IPS-20b (cell line): ENCODE data around the gene SP100.

ENCODE experiments used
- H3K27ac ChIP-seq: one replicate; pipeline ENCODE4 v1.5.1; 2013; ENCODE audit warnings: low read length
- H3K27me3 ChIP-seq: 2 replicates; pipeline ENCODE4 v1.6.1; 2013; ENCODE audit warnings: mild to moderate bottlenecking, low read length, inconsistent platforms; ENCODE audit not compliant: insufficient read depth
- H3K36me3 ChIP-seq: 2 replicates; pipeline ENCODE4 v1.6.1; 2013; ENCODE audit warnings: low read depth, mild to moderate bottlenecking, inconsistent platforms, low read length, moderate library complexity; ENCODE audit not compliant: insufficient read depth
- H3K4me1 ChIP-seq: 2 replicates; pipeline ENCODE4 v1.6.1; 2013; ENCODE audit warnings: mild to moderate bottlenecking, control low read depth, inconsistent platforms, low read length, moderate library complexity; ENCODE audit not compliant: insufficient read depth
- H3K4me3 ChIP-seq: 2 replicates; pipeline ENCODE4 v1.5.1; 2013; ENCODE audit warnings: mild to moderate bottlenecking, low read length, inconsistent platforms
- H3K9ac ChIP-seq: 2 replicates; pipeline ENCODE4 v1.6.1; 2013; ENCODE audit warnings: low read depth, mild to moderate bottlenecking, inconsistent platforms, low read length, moderate library complexity
- H3K9me3 ChIP-seq: 2 replicates; pipeline ENCODE4 v1.6.1; 2013; ENCODE audit warnings: mild to moderate bottlenecking, low read depth, low read length, inconsistent platforms; ENCODE audit not compliant: insufficient read depth

Gene SP100

GRCh38 chr2:230570987-230571386, 155.0 kb downstream of the SP100 start:
- no peak overlapping the region for H3K27ac ChIP-seq
- H3K4me3 ChIP-seq, result no peak overlapping the region
- H3K27me3 ChIP-seq, result no peaks in the 10 kb centered on the region
- H3K36me3 ChIP-seq, result no peaks in the 10 kb centered on the region
- no peak overlapping the region for H3K9ac ChIP-seq
- peaks cover 17% of the 10 kb centered on the region for H3K9me3 ChIP-seq
- H3K4me1 ChIP-seq, result no peaks in the 10 kb centered on the region

DNA sequence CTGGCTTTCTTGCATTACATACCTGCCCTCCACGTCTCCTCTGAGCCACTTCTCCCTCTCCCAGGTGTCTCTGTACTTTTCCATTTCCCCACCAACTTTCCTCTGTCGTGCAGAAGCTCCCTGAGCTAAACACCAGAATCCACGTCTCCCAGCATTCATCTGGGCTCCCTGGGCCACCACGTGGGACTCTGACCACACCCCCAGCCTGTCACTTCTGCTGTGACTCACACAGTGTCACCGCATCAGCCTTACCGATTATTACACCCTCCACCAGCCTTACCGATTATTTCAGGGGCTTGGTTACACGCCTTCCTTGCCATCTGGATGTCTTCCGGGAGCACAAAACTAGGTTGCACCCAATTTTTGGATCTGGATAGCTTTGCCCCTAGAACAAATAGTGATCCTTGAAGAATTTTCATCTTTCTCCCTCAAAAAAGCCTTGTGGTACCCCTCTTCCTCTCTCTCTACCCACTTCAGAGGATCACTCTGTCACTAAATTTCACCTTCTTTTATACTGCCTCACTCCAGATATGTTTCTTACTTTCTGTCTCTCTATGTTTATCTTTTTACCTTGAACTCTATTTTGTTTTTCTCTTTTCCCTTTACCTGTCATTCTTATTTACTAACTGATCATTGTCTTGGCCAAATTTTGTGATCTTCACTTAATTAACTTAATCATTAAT, 159.8 kb downstream of the SP100 start:
- Histone ChIP-seq H3K36me3 (no peaks in the 10 kb centered on the region), H3K4me1 (no peaks in the 10 kb centered on the region), H3K27ac (no peak overlapping the region), H3K9ac (no peak overlapping the region), H3K4me3 (no peak overlapping the region), H3K9me3 (peaks cover 7% of the 10 kb centered on the region), H3K27me3 (no peaks in the 10 kb centered on the region)

DNA sequence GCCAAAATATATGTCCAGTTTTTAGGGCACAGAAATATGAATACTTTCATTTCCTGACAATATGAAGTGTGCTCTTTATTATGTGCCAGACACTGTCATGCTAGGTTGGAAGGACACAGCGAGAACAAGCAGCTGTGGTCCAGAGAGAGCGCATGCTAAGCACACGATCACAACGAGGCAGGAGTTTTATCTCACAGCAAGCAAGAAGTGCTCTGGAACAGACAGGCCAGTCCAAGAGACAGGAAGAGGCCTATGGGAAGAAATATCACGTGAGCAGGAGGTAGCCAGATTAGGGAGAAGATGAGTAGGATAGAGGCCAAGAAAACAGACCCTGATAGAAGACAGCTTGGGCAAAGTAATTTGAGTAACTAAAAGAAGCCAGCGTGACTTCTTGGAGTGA, 161.1 kb downstream of the SP100 start:
- Histone ChIP-seq H3K4me3 (no peak overlapping the region), H3K9me3 (no peaks in the 10 kb centered on the region), H3K36me3 (no peaks in the 10 kb centered on the region), H3K9ac (no peak overlapping the region), H3K27ac (no peak overlapping the region), H3K4me1 (no peaks in the 10 kb centered on the region), H3K27me3 (no peaks in the 10 kb centered on the region)

- Histone ChIP-seq H3K36me3 (no peaks in the 10 kb centered on the region), H3K4me1 (no peaks in the 10 kb centered on the region), H3K9me3 (no peaks in the 10 kb centered on the region), H3K27me3 (no peaks in the 10 kb centered on the region), H3K9ac (no peak overlapping the region), H3K27ac (no peak overlapping the region), H3K4me3 (no peak overlapping the region)
These were observed 162.1 kb downstream of the SP100 start for GRCh38 chr2:230578106-230578505.

GRCh38 chr2:230582851-230583283, 166.9 kb downstream of the SP100 start:
- Histone ChIP-seq H3K9ac (no peak overlapping the region), H3K4me1 (no peaks in the 10 kb centered on the region), H3K27me3 (no peaks in the 10 kb centered on the region), H3K27ac (no peak overlapping the region), H3K36me3 (no peaks in the 10 kb centered on the region), H3K9me3 (no peaks in the 10 kb centered on the region), H3K4me3 (no peak overlapping the region)

DNA sequence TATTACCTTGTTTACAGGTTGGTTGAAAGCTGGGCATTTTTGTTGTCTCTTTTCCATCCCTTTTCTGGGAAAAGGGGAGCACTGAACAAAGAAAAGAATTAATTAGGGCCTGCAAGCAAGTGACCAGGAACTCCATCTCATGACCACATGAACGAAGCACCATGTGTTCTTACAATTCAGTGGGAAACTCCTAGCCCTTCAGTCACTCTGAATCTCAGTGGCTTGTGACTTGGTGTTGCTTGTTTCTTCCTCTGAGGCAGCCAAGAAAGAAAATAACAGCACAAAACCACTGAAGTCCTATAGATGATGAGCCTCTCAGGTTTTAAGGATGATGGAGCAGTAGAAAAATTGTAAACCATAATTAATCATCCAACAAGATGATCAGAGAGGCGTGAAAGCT, 167.6 kb downstream of the SP100 start:
- Histone ChIP-seq H3K9ac (no peak overlapping the region), H3K9me3 (no peaks in the 10 kb centered on the region), H3K27me3 (no peaks in the 10 kb centered on the region), H3K36me3 (no peaks in the 10 kb centered on the region), H3K4me3 (no peak overlapping the region), H3K4me1 (no peaks in the 10 kb centered on the region), H3K27ac (no peak overlapping the region)

DNA sequence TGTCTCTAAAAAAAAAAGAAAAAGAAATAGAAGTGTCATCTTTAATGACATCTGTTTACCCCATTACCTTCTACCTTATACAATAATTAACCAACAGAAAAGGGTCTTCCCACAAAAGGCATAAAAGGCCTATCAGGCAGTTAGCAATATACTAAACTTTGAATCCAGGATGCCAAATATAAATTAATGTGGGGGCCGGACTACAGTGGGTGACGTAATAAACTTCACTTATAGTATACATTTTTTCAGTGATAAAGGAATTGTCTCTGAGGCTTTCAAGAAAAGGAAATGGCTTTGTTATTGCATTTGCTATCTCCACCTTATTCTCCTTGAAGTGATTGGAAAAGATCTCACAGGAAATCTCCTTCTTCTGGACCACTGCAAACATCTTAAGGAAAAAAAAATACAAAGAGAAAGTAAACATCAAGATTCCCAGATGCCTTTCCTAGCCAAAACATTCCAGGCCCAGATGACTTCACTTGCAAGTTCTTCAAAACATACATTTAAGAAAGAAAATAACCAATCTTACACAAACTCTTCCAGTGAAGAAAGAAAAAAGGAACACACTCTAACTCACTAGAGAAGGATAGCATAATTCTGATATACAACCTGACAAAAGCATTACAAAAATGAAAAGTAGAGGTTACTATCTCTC, 170.5 kb downstream of the SP100 start:
- no peaks in the 10 kb centered on the region for H3K4me1 ChIP-seq
- H3K36me3 ChIP-seq, result no peaks in the 10 kb centered on the region
- H3K9me3 ChIP-seq, result no peaks in the 10 kb centered on the region
- no peak overlapping the region for H3K27ac ChIP-seq
- no peak overlapping the region for H3K9ac ChIP-seq
- H3K4me3 ChIP-seq, result no peak overlapping the region
- no peaks in the 10 kb centered on the region for H3K27me3 ChIP-seq

DNA sequence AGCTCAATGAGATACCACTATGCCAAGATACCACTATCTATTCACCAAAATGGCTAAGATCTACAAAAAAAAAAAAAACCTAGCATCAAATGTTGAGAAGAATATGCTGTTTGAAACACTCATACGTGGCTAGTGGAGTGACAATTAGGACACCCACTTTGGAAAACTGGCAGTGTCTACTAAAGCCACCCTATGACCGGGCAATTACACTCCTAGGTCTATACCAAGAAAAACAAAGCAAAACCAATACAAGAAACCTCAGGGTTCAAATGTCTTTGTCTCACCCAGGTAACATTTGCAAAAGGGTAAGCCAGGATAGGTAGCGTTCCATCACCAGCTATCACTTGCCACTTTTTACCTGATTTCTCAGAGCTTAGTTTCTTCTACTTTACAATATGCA, 173.0 kb downstream of the SP100 start:
- H3K4me1 ChIP-seq, result no peaks in the 10 kb centered on the region
- no peaks in the 10 kb centered on the region for H3K9me3 ChIP-seq
- H3K36me3 ChIP-seq, result no peaks in the 10 kb centered on the region
- H3K27me3 ChIP-seq, result no peaks in the 10 kb centered on the region
- no peak overlapping the region for H3K27ac ChIP-seq
- H3K4me3 ChIP-seq, result no peak overlapping the region
- no peak overlapping the region for H3K9ac ChIP-seq

DNA sequence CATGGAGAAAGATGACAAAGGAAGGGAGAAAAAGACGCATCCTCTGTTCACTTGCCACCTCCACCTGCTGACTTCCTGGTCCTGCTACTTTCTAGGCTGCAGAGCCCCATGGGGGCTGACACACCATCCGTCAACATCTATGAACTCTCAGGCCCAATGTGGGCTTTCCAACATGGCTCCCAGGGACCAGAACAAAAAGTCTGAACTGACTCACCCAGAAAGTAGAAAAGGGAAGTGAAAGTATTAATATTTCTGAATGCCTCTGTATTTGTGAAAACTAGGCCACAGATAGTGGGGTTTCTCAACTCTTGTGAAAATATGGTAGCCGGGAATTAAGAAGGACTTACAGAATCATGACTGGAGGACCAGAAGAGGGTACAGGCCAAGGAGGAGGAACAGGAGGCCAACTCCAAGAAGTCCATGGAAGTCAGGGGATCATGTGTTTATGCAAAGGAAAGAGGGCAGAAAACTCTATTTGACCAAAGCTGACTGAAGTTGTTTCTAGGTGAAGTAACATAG, 173.6 kb downstream of the SP100 start:
- no peaks in the 10 kb centered on the region for H3K9me3 ChIP-seq
- H3K27me3 ChIP-seq, result no peaks in the 10 kb centered on the region
- H3K4me1 ChIP-seq, result no peaks in the 10 kb centered on the region
- no peak overlapping the region for H3K9ac ChIP-seq
- no peak overlapping the region for H3K27ac ChIP-seq
- H3K36me3 ChIP-seq, result no peaks in the 10 kb centered on the region
- no peak overlapping the region for H3K4me3 ChIP-seq

GRCh38 chr2:230590333-230590732, 174.3 kb downstream of the SP100 start:
- Histone ChIP-seq H3K27ac (no peak overlapping the region), H3K4me3 (no peak overlapping the region), H3K9ac (no peak overlapping the region), H3K9me3 (no peaks in the 10 kb centered on the region), H3K27me3 (no peaks in the 10 kb centered on the region), H3K4me1 (no peaks in the 10 kb centered on the region), H3K36me3 (no peaks in the 10 kb centered on the region)

GRCh38 chr2:230591850-230592249, 175.8 kb downstream of the SP100 start:
- no peaks in the 10 kb centered on the region for H3K4me1 ChIP-seq
- no peaks in the 10 kb centered on the region for H3K27me3 ChIP-seq
- H3K9me3 ChIP-seq, result no peaks in the 10 kb centered on the region
- H3K4me3 ChIP-seq, result no peak overlapping the region
- no peak overlapping the region for H3K9ac ChIP-seq
- H3K27ac ChIP-seq, result no peak overlapping the region
- no peaks in the 10 kb centered on the region for H3K36me3 ChIP-seq

DNA sequence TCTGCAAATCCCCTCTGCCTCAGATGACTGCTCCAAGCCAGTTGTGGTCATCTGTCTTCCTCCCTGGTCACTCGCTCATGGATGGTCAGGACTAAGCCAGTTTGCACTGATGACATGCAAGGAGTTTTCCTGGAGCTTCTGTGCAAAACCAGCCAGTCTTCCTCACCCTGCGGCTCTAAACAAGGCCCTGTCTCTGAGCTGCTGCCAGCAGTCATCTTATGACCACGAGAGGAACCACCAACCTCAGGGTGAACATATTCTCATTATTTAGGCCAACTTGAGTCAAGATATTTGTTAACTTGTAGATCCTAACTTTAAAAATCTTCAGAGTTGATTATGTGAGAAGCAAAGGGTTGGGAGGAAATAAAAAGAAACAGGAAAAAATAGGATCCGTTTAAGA, 176.8 kb downstream of the SP100 start:
- Histone ChIP-seq H3K4me3 (no peak overlapping the region), H3K36me3 (no peaks in the 10 kb centered on the region), H3K27me3 (no peaks in the 10 kb centered on the region), H3K27ac (no peak overlapping the region), H3K4me1 (no peaks in the 10 kb centered on the region), H3K9ac (no peak overlapping the region), H3K9me3 (no peaks in the 10 kb centered on the region)
